H9 (cell line): ENCODE measurements around the gene ALOX15B. TPM values are rescaled to one million over a fixed set of nuclear protein-coding genes. Genes with fewer than 3 reads are reported as not detected.

Experiments
- DNase-seq: peaks from one replicate; pipeline ENCODE4 v3.0.0-alpha.2; 2017
- H2AFZ ChIP-seq: one replicate; pipeline ENCODE4 v1.6.1; 2013; ENCODE audit warnings: mild to moderate bottlenecking, low read length, control low read depth, moderate library complexity
- H2AK5ac ChIP-seq: 2 replicates; pipeline ENCODE4 v1.6.1; 2013; ENCODE audit warnings: low read length, control low read depth, mixed read lengths; ENCODE audit not compliant: insufficient read length
- H2BK120ac ChIP-seq: one replicate; pipeline ENCODE4 v1.6.1; 2013; ENCODE audit warnings: low read depth, mild to moderate bottlenecking, low read length, control low read depth, inconsistent platforms; ENCODE audit not compliant: poor library complexity, severe bottlenecking
- H2BK12ac ChIP-seq: 2 replicates; pipeline ENCODE4 v1.6.1; 2013; ENCODE audit warnings: low read length, control low read depth, mixed read lengths, low read depth; ENCODE audit not compliant: insufficient read length
- H2BK15ac ChIP-seq: 2 replicates; pipeline ENCODE4 v1.6.1; 2013; ENCODE audit warnings: low read depth, low read length, control low read depth
- H2BK20ac ChIP-seq: one replicate; pipeline ENCODE4 v1.6.1; 2013; ENCODE audit warnings: low read depth, mild to moderate bottlenecking, low read length, control low read depth, inconsistent platforms; ENCODE audit not compliant: poor library complexity, severe bottlenecking
- H2BK5ac ChIP-seq: 2 replicates; pipeline ENCODE4 v1.6.1; 2013; ENCODE audit warnings: low read length, control low read depth, mixed read lengths; ENCODE audit not compliant: insufficient read length
- H3K14ac ChIP-seq: 2 replicates; pipeline ENCODE4 v1.6.1; 2013; ENCODE audit warnings: low read length, control low read depth; ENCODE audit not compliant: insufficient read depth
- H3K18ac ChIP-seq: 2 replicates; pipeline ENCODE4 v1.6.1; 2013; ENCODE audit warnings: low read depth, mild to moderate bottlenecking, mixed read lengths, low read length, control low read depth; ENCODE audit not compliant: insufficient read length
- H3K23ac ChIP-seq: 2 replicates; pipeline ENCODE4 v1.6.1; 2013; ENCODE audit warnings: low read length, control low read depth, mixed read lengths, low read depth; ENCODE audit not compliant: insufficient read length
- H3K23me2 ChIP-seq: 2 replicates; pipeline ENCODE4 v1.6.1; 2013; ENCODE audit warnings: low read depth, mild to moderate bottlenecking, mixed read lengths, low read length, control low read depth; ENCODE audit not compliant: insufficient read length, poor library complexity, severe bottlenecking
- H3K27ac ChIP-seq: 2 replicates; pipeline ENCODE4 v1.5.1; 2013; ENCODE audit warnings: low read length, control low read depth, mixed read lengths, low read depth; ENCODE audit not compliant: insufficient read length
- H3K27me3 ChIP-seq: 2 replicates; pipeline ENCODE4 v1.6.1; 2013; ENCODE audit warnings: low read length, control low read depth, inconsistent platforms; ENCODE audit not compliant: insufficient read depth
- H3K4ac ChIP-seq: 2 replicates; pipeline ENCODE4 v1.6.1; 2013; ENCODE audit warnings: low read depth, mild to moderate bottlenecking, control low read depth, inconsistent platforms, low read length, moderate library complexity
- H3K4me1 ChIP-seq: 2 replicates; pipeline ENCODE4 v1.6.1; 2013; ENCODE audit warnings: low read length, control low read depth, inconsistent platforms; ENCODE audit not compliant: insufficient read depth
- H3K4me2 ChIP-seq: 2 replicates; pipeline ENCODE4 v1.6.1; 2013; ENCODE audit warnings: low read length, control low read depth, mixed read lengths; ENCODE audit not compliant: insufficient read length, insufficient read depth
- H3K56ac ChIP-seq: 2 replicates; pipeline ENCODE4 v1.6.1; 2013; ENCODE audit warnings: low read depth, mild to moderate bottlenecking, mixed read lengths, low read length, control low read depth; ENCODE audit not compliant: insufficient read length
- H3K79me1 ChIP-seq: 2 replicates; pipeline ENCODE4 v1.6.1; 2013; ENCODE audit warnings: low read depth, mild to moderate bottlenecking, moderate library complexity, low read length, control low read depth, inconsistent platforms; ENCODE audit not compliant: insufficient read depth, poor library complexity, severe bottlenecking
- H3K79me2 ChIP-seq: 2 replicates; pipeline ENCODE4 v1.6.1; 2013; ENCODE audit warnings: low read length, control low read depth, inconsistent platforms; ENCODE audit not compliant: insufficient read depth
- H3K9ac ChIP-seq: 2 replicates; pipeline ENCODE4 v1.6.1; 2013; ENCODE audit warnings: low read length, control low read depth, mixed read lengths; ENCODE audit not compliant: insufficient read length; ENCODE audit errors: extremely low read depth
- H3K9me3 ChIP-seq: one replicate; pipeline ENCODE4 v1.6.1; 2013; ENCODE audit warnings: low read depth, low read length, inconsistent platforms; ENCODE audit not compliant: control insufficient read depth
- H3T11ph ChIP-seq: one replicate; pipeline ENCODE4 v1.6.1; 2013; ENCODE audit warnings: mild to moderate bottlenecking, low read length, control low read depth, inconsistent platforms
- H4K20me1 ChIP-seq: one replicate; pipeline ENCODE4 v1.6.1; 2013; ENCODE audit not compliant: control insufficient read depth, insufficient read length, insufficient read depth
- H4K5ac ChIP-seq: 2 replicates; pipeline ENCODE4 v1.6.1; 2013; ENCODE audit warnings: low read depth, mild to moderate bottlenecking, mixed read lengths, low read length, control low read depth; ENCODE audit not compliant: insufficient read length
- H4K8ac ChIP-seq: replicated peaks from 2 replicates; pipeline ENCODE4 v1.6.1; 2013; ENCODE audit warnings: low read length, control low read depth, mixed read lengths, low read depth; ENCODE audit not compliant: insufficient read length
- H4K91ac ChIP-seq: 2 replicates; pipeline ENCODE4 v1.6.1; 2013; ENCODE audit warnings: low read depth, mild to moderate bottlenecking, moderate library complexity, mixed read lengths, low read length, control low read depth; ENCODE audit not compliant: insufficient read length
- H3K27ac Mint-ChIP-seq, 3 experiments: 2 replicates in 2 of 3; 3 replicates in 1 of 3; pipeline ENCODE4 v1.8.0; 2020 to 2021; ENCODE audit warnings: mixed read lengths in 3 of 3, mild to moderate bottlenecking in 1 of 3, moderate library complexity in 1 of 3
- H3K27me3 Mint-ChIP-seq: 2 replicates; pipeline ENCODE4 v1.8.0; 2021; ENCODE audit warnings: low read depth, mild to moderate bottlenecking, moderate library complexity, mixed read lengths
- H3K36me3 Mint-ChIP-seq, 3 experiments: 2 replicates in 2 of 3; 3 replicates in 1 of 3; pipeline ENCODE4 v1.8.0; 2020 to 2021; ENCODE audit warnings: low read depth in 3 of 3, mixed read lengths in 3 of 3; ENCODE audit not compliant: insufficient read depth in 1 of 3
- H3K4me1 Mint-ChIP-seq, 2 experiments: 2 replicates each; pipeline ENCODE4 v1.8.0; 2020; ENCODE audit warnings: mixed read lengths in 2 of 2
- H3K4me3 Mint-ChIP-seq, 2 experiments: 2 replicates in 1 of 2; 3 replicates in 1 of 2; pipeline ENCODE4 v1.8.0; 2020 to 2021; ENCODE audit warnings: mild to moderate bottlenecking in 2 of 2, mixed read lengths in 2 of 2, moderate library complexity in 1 of 2
- H3K9me3 Mint-ChIP-seq, 2 experiments: 2 replicates in 1 of 2; 3 replicates in 1 of 2; pipeline ENCODE4 v1.8.0; 2020; ENCODE audit warnings: mild to moderate bottlenecking in 2 of 2, mixed read lengths in 2 of 2, moderate library complexity in 1 of 2
- WGBS: extraction: QIAGEN DNeasy Blood & Tissue Kit; methylation state at CpG from one replicate; pipeline ENCODE4 v1.1.7; 2013; ENCODE audit warnings: missing lambda C conversion rate, low lambda C conversion rate, mixed read lengths; ENCODE audit not compliant: insufficient read length; ENCODE audit errors: extremely low coverage; 5-methylcytosine and 5-hydroxymethylcytosine counted together
- total RNA-seq: library from RNA; stranded (reverse); gene quantifications from 2 replicates; pipeline ENCODE4 v1.2.1, GENCODE V29; 2021
- TF ChIP-seq, protein P1 (sequence below): fragments of 200-600 bp; sonication (generic); conservative IDR thresholded peaks from 3 replicates; pipeline ENCODE4 v1.8.0; 2021; ENCODE audit warnings: antibody characterized with exemption, mild to moderate bottlenecking

The ALOX15B gene
- total RNA-seq, 1 experiment from 2014 or later, result not detected

GRCh38 chr17:8013731-8014557 is 24.9 kb upstream of the ALOX15B start:
- no peak overlapping the region for H3K23ac ChIP-seq
- H4K20me1 ChIP-seq, result no peaks in the 10 kb centered on the region
- no peaks in the 10 kb centered on the region; the same call in 1 of the 2 replicates for H3K4me1 ChIP-seq
- TF ChIP-seq, protein P1, sequence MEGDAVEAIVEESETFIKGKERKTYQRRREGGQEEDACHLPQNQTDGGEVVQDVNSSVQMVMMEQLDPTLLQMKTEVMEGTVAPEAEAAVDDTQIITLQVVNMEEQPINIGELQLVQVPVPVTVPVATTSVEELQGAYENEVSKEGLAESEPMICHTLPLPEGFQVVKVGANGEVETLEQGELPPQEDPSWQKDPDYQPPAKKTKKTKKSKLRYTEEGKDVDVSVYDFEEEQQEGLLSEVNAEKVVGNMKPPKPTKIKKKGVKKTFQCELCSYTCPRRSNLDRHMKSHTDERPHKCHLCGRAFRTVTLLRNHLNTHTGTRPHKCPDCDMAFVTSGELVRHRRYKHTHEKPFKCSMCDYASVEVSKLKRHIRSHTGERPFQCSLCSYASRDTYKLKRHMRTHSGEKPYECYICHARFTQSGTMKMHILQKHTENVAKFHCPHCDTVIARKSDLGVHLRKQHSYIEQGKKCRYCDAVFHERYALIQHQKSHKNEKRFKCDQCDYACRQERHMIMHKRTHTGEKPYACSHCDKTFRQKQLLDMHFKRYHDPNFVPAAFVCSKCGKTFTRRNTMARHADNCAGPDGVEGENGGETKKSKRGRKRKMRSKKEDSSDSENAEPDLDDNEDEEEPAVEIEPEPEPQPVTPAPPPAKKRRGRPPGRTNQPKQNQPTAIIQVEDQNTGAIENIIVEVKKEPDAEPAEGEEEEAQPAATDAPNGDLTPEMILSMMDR, result no peak
- no peak overlapping the region for H3K27ac ChIP-seq
- no peak overlapping the region for H3K9ac ChIP-seq
- H2AFZ ChIP-seq, result no peak overlapping the region
- H2BK120ac ChIP-seq, result no peak overlapping the region
- H4K91ac ChIP-seq, result no peak overlapping the region
- peaks cover 0 to 1% (median 0%) of the 10 kb centered on the region in 3 experiments; a peak in 2 of 7 replicates for H3K36me3 Mint-ChIP-seq
- no peak overlapping the region for H3K56ac ChIP-seq
- H2BK12ac ChIP-seq, result no peak overlapping the region
- no CpG with 5 or more reads among the region's 12 CpGs for WGBS
- H3T11ph ChIP-seq, result no peak overlapping the region
- no peak overlapping the region for H3K4ac ChIP-seq
- H3K9me3 Mint-ChIP-seq, result no peaks in the 10 kb centered on the region
- H3K4me1 Mint-ChIP-seq, result peaks cover 4 to 8% of the 10 kb centered on the region in 2 experiments
- no peak for DNase-seq
- H3K14ac ChIP-seq, result no peak overlapping the region
- H4K8ac ChIP-seq, result no peak overlapping the region
- no peaks in the 10 kb centered on the region for H3K79me1 ChIP-seq
- H3K23me2 ChIP-seq, result peaks cover 11% of the 10 kb centered on the region
- no peaks in the 10 kb centered on the region for H3K79me2 ChIP-seq
- H3K4me2 ChIP-seq, result no peak overlapping the region
- no peak overlapping the region for H4K5ac ChIP-seq
- H3K18ac ChIP-seq, result no peak overlapping the region
- H2BK15ac ChIP-seq, result no peak overlapping the region
- H2BK5ac ChIP-seq, result no peak overlapping the region
- no peak overlapping the region for H2BK20ac ChIP-seq
- H3K27me3 Mint-ChIP-seq, result peaks cover 40% of the 10 kb centered on the region
- no peak overlapping the region for H2AK5ac ChIP-seq
- H3K27ac Mint-ChIP-seq, result no peak overlapping the region
- H3K4me3 Mint-ChIP-seq, result no peak overlapping the region; a peak in 1 of 5 replicates
- no peaks in the 10 kb centered on the region; the same call in 1 of the 2 replicates for H3K27me3 ChIP-seq
- no peaks in the 10 kb centered on the region for H3K9me3 ChIP-seq
